Midbrain (tissue), 1 donor: ENCODE measurements around the gene UBL3.

Experiments
- DNase-seq: peaks from one replicate; lab custom pipeline; 2025; lab: John Stamatoyannopoulos, UW

The UBL3 gene

DNA sequence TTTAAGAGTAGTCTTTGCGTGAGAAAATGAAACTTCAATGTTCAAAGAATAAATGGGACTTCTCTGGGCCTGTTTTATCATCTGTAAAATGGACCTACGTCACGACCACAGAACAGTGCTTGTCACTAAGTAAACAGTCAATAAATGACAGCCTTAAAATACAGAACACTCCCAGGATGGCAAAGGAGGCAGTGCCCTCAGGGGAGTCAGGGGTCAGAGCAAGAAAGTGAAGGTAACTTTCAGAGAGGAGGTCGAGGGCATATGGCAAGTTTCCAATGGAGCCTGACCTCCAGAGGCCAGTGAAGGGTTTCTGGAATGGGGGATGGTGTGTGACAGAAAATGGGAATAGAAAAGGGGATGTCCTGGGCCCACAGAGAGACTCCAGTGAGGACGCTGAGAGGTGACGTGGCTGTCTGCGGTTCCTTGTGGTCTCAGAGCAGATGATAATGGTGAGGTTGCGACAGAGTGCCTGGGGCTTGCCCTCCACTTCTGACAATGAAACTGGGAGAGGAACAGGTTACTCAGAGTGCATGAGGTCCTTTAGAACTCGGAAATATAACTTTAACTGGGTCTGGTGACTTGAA lies 91.8 kb downstream of the UBL3 start:
- DNase-seq, result peak; percentile 17

DNA sequence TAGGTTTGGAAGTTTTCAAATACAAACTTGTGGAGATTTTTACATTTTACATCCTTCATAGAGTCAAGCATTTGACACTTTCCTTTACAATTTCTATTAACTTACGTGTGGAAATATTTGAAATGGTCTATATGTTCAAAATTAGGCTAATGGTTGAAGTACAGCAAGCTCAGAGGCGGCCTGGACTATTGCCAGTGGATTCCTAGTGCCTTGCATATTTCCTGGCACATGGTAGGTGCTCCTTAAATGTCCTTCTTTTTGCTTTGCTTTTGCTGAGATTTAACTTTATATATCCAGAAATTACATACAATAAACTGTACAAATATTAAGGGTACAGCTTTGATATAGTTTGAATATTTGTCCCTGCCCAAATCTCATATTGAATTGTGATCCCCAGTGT lies 93.9 kb downstream of the UBL3 start:
- DNase-seq, result no peak

DNA sequence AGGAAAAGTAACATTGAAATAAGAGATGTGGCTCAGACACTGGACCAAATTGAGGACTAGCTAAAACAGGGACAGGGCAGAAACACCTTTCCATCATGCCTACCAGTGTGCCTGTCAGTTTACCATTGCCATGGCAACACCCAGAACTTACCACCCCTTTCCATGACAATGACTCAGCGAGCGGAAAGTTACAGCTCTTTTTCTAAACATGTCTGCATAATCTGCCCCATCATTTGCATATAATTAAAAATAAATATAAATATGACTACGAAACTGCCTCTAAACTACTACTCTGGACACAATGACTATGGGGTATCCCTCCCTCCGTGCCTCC lies 96.0 kb downstream of the UBL3 start:
- DNase-seq, result no peak

DNA sequence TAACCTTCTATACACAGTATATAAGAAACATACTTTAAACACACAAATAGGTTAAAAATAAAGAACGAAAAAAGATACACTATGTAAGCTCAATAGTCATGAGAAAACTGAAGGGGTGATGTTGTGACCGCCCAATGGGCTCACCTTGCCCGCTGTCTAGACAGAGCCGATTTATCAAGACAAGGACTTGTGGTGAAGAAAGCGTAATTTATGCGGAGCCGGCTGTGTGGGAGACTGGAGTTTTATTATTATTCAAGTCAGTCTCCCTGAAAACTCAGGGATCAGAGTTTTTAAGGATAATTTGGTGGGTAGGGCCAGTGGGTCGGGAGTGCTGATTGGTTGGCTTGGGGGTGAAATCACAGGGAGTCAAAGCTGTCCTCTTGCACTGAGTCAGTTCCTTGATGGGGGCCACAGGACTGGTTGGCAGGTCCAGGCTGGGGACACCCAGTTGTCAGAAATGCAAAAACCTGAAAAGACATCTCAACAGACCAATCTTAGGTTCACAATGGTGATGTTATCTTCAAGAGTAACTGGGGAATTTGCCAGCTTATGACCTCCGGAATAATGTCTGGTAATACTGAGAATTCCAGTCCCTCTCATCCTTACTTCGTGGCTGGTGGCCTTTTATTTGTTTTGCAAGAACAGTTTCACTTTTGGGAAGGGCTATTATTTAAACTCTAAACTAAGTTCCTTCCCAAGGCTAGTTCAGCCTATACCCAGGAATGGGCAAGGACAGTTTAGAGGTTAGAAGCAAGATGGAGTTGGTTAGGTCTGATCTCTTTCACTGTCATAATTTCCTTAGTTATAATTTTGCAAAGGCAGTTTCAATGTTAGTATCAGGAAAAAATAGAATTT lies 96.6 kb downstream of the UBL3 start:
- DNase-seq, result no peak

DNA sequence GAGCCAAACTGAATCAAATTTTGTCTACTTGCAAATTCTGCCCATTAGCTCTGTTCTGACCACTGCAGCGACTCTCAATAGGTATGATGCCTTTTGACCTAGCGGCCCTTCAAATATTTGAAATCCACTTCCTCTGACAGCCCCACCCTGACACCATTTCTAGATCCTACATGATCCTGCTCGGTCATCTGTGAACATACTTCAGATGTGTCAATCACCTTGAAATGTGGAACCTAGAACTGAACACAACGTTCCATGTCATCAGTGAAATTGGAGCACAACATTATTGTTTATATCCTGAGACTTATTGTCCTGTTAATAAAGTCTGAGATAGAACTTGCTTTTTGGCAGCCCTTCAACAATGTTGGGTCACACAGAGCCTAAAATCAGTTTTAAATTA lies 98.2 kb downstream of the UBL3 start:
- DNase-seq, result no peak

DNA sequence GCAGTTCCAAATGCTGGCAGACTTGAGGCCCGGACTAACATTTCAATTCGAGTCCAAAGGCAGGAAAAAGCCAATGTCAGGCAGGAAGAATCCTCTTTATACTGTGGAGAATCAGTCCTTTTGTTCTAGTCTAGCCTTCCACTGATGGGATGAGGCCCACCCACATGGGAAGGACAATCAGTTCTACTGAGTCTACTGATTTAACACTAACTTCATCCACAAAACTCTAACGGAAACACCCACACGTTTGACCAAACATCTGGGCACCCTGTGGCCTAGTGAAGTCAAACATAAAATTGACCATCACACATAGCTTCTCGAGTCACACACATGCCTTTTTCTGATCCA lies 100.3 kb downstream of the UBL3 start:
- no peak for DNase-seq

DNA sequence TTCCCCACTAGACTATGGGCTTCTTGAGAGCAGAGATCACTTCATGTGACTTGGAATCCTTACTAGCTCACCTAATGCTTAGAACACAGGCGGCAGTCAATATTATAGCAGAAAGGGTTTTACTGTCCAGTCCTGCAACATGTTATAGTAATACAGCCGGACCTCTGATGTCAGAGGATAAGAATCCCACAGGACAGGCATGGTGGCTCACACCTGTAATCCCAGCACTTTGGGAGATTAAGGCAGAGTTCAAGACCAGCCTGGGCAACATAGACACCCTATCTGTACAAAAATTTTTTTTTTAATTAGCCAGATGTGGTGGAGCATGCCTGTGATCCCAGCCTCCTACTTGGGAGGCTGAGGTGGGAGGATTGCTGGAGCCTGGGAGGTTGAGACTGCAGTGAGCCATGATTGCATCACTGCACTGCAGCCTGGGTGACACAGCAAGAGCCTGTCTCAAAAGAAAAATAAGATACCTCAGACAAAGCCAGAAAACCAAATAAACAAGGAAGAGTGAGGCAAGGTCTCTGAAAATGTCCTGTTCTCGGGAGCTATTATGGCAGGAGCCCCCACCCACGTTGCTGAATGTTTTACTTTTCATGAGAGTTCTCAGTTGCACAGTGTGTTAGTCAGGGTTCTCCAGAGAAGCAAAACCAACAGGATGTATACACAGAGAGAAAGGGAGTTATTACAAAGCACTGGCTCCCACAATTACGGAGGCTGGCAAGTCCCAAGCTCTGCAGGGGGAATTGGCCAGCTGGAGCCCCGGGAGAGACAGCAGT lies 100.8 kb downstream of the UBL3 start:
- no peak for DNase-seq

DNA sequence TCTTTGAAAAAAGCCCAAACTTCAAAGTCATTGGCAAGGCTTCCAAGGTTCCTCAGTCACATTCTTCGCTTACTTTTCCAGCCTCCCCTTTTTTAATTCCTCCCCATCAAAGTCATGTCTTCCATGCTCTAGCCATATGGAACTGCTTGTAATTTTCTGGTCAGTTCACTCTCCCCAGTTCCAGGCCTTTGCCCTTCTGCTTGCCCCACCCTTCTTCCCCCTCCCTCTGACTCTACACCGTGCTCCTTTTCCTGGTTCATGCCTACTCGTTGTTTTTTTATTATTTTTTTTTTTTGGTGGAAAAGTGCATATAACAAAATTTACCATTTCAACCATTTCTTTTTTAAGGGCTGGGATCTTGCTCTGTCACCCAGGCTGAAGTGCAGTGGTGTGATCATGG lies 102.3 kb downstream of the UBL3 start:
- no peak for DNase-seq

DNA sequence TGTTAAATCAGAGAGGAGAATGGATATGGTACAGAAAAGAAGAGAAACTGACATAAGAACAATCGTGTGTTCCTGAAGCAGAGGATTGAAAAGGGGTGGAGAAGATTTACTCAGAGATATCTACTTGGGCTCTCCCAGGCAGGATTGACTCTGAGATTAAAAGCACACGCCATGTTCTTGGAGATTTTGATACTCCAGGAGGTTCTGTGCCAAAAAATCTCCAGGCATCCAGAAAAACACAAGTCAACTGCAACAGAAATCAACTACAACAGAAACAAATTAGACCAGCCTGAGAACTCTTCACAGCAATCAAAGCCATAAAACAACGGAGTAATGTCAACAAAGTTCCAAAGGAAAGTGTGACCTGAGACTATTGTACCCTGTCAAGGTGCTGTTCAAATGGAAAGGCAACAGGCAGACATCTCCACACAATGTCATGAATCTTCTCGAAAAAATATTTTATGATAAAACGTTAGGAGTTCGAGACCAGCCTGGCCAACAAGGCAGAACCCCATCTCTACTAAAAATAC lies 104.2 kb downstream of the UBL3 start:
- DNase-seq, result no peak

DNA sequence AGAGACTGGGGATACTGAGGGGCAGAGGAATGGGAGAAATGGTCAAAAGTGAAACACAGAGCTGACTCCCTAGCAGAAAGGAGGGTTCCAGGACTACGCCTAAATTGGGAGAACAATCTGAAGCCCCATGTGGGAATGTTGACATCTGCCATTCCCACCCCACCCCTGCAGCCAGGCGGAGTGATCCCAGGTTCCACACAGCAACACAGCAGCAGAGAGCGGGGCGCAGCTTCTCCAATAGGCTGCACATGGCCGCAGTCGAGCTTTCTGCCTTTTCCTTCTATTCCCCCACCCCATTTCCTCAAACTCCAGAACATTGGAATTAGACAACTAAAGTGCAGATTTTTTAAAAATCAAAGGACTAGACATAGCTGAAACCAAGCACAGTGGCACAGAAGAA lies 104.7 kb downstream of the UBL3 start:
- DNase-seq, result no peak

DNA sequence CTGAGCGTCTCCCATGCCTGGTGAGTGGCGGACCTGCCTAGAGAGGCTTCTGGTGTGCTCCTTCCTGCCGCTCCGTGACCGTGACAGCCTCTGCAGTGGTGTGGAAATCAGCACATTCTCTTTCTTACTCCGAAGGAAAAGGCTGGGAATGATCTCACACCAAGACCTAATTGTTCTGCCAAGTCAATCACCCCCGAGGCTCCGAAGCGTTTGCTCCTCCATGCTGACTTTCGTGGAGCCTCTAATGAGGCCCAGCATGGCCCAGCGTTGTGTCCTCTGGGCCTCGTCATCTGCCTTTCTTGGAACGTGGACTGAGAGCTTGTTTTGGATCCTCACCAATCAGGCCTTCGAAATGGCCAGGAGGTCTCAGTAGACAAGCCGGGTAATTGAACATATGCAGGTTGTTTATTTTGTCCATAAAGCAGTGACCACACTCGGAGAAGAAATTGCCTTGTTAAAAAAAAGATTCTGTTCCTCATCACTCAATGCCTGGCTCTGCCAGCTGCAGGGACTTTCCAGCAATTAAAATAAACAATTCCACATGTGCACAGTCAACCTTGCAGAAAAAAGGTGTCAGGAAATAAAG lies 107.1 kb downstream of the UBL3 start:
- DNase-seq, result no peak

DNA sequence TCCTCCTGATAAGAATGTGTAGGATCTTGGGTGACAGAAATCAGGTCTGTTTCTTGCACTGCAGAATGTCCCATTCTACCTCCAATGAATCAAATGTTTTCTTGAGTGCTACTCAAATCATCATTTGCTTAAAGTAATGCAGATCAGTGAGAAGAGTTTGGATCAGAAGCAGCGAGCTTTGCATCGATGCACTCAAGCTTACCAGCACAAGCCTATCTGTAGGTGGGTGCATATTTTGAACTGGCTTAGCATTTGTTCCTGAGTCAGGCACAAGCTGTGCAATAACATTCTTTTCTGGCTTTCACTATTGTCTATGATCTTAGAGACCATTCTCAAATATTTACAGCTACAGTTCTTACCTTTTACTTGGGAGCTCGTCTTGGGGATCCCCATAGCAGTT lies 109.5 kb downstream of the UBL3 start:
- no peak for DNase-seq

DNA sequence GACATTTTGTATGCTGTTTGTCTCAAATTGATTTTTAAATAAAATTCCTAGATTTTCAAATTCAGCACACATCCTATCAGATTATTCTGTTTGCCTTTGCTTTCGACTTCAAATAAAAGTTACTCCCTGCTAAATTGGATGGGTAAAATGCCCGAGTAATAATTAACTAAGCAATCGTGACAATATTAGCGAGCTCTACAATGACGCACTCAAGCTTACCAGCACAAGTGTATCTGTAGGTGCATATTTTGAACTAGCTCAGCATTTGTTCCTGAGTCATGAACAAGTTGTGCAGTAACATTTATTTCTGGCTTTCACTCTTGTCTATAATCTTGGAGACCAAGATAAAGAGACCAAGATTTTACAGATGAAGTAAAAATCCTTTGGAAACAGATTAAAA lies 113.4 kb downstream of the UBL3 start:
- DNase-seq, result no peak

DNA sequence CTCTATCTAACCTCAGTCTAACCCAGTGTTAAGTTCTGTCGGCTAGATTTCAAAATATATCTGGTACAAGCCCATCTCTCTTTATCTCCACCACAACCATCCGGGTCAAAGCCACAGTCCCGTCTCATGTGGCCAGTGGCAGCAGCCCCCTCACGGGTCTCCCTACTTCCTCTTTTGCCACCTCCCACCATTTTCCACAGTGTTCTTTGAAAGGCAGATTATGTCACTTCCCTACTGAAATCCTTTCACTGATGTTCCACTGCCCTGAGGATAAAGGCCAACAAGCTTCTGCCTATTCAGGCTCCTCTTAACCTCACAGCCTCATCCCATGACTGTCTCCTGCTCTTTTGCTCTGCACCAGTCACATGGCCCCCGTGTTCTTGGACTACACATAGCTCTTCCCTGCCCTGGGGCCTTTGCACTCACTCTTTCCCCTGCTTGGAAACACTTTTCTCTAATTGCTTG lies 117.2 kb downstream of the UBL3 start:
- no peak for DNase-seq

DNA sequence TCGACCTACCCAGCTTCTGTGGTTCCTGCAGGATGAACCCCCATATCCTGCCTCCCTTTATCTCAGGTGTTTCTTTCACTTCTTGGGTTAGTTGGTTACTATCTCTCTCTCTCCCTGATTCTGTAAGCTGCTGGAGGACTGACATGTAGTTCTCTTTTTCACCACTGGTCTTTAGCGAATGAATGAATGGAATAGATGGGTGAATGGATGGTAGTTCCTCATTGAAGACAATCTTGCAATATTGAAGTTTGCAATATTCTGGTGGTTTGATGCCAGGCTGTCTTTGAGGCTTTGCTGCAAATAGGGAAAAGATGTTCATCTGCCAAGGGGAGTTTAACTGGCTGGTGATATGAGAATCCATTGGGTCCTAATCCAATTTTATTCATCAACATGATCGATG lies 120.2 kb downstream of the UBL3 start:
- DNase-seq, result no peak

DNA sequence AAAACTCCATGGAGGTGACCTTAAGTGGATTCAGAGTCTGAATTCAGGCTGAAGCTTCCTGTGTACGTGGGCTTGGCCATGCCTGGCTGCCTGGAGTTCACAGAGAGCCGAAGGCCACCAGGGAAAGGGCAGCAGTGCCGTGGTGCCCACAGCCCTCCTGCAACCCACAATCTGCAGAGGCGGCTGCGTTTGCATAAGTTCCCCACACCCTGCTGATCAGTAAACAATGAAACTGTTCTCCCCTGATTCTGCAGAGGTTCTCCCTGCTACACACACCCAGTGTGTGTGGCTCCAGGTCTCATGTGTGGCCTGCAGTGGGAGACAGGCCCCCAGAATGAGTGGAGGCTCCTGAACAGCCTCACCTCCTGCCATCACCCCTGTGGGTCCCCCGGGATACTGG lies 128.0 kb downstream of the UBL3 start:
- DNase-seq, result no peak

DNA sequence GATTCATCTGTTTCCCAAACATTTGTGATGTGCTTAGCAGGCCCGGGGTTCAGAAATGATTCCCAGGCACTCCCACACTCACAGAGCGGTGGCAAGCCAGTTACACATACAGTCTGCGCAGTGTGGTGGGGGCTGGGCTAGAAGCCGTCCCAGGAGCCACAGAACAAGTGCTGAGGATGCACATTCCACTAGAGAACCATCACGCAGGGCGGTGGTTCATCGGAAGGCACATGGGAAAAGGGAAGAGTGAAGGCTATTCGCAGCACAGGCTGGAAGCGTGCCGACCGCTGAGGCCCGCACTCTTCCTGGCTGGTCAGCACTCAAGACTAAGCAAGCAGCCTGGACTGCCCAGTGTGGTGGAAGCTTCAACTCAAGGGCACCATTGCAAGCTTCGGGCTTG lies 128.7 kb downstream of the UBL3 start:
- DNase-seq, result no peak

DNA sequence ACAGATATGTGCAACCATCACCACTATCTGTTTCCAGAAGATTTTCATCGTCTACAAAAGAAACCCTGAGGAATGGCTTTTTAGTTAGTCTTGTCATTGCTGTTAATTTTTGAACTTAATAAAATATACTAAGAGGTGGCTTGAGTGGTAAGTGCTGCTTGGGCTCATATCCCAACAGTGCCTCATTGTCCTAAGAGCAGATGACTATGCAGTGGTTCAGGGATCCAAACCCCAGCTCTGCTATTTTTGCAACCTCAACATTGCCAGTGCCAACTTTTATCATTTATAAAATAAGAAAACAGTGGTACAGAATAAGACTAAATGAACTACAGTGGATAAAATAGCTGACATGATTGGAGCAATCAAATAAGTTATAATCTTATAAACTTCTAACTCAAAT lies 131.7 kb downstream of the UBL3 start:
- DNase-seq, result no peak

DNA sequence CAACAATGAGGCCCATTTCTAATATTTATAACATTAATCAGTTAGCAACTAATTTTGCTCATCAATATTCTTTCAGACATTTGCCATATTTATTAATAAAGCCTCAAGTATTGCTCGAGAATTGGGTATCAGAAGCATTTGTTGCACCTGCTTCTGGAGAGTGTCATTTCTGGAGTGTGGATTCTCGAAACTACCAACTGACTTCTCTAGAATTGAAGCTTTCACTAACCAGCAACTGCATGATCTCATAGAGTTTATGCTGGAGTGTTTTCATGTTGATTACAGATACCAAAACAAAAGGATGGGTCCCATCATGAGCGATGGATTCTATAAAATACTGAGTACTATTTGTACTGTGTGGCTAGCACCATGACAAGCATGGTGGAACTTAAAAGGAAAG lies 133.9 kb downstream of the UBL3 start:
- no peak for DNase-seq
